K562 (cell line): ENCODE measurements around the gene PRKAR1B. TPM values are rescaled to one million over a fixed set of nuclear protein-coding genes. Genes with fewer than 3 reads are reported as not detected.

ENCODE experiments used
- ATAC-seq: fragments of 200-7000 bp; cut with Tn5 transposase; 3 replicates; pipeline ENCODE4 v1.9.1; 2020; ENCODE audit warnings: moderate library complexity
- BruUV-seq: library from RNA; stranded (reverse); fragments of 400-500 nt; replicated peaks from 2 replicates; lab custom pipeline; 2021; lab: Mats Ljungman, UMichigan
- CTCF ChIA-PET: fragments of 300-600 bp; formaldehyde crosslinking; extraction: SDS; loops from one replicate; lab custom pipeline; 2021; ENCODE audit warnings: low intra/inter-chr PET ratio; lab: Yijun Ruan, JAX
- POLR2A ChIA-PET: fragments of 300-600, 350-650 bp; sonication (Branson Sonifier 250); formaldehyde crosslinking; extraction: SDS; loops from one replicate; lab custom pipeline; 2021; ENCODE audit warnings: antibody characterized with exemption, inconsistent platforms; lab: Yijun Ruan, JAX
- DNase-seq, 4 experiments: peaks; one replicate each; pipeline versions ENCODE4 v3.0.0 to v3.0.0-alpha.2; 2011 to 2018; ENCODE audit warnings: low spot score in 3 of 4, mixed read lengths in 3 of 4; ENCODE audit errors: extremely low read depth in 1 of 4
- FAIRE-seq: peaks from 2 replicates; lab custom pipeline; 2011; peaks lifted over from hg19 to GRCh38; lab: Jason Lieb, UNC
- H2AFZ ChIP-seq: 2 replicates; pipeline ENCODE4 v1.6.0; 2011; ENCODE audit warnings: low read depth, low read length, control low read depth, inconsistent platforms
- H3K27ac ChIP-seq: fragments of 200-600 bp; 3 replicates; pipeline ENCODE4 v1.8.0; 2011; ENCODE audit warnings: low read depth, mild to moderate bottlenecking, control low read depth, inconsistent platforms, low read length, moderate library complexity, mixed read lengths; ENCODE audit errors: extremely low read depth
- H3K27me3 ChIP-seq, 2 experiments: fragments of 300-600 bp in 1 of 2; 2 replicates in 1 of 2; 3 replicates in 1 of 2; pipeline versions ENCODE4 v1.6.0 to v1.8.0; 2011; ENCODE audit warnings: inconsistent platforms in 2 of 2, low read length in 2 of 2, mild to moderate bottlenecking in 1 of 2, mixed read lengths in 1 of 2, moderate library complexity in 1 of 2; ENCODE audit not compliant: control insufficient read depth in 2 of 2, insufficient read depth in 2 of 2
- H3K36me3 ChIP-seq: fragments of 300-600 bp; 3 replicates; pipeline ENCODE4 v1.8.0; 2011; ENCODE audit warnings: mild to moderate bottlenecking, low read length, inconsistent platforms; ENCODE audit not compliant: control insufficient read depth, insufficient read depth
- H3K4me1 ChIP-seq, 2 experiments: fragments of 200-600 bp in 1 of 2; replicated peaks in 1 of 2; 2 replicates in 1 of 2; 3 replicates in 1 of 2; pipeline versions ENCODE4 v1.5.1 to v1.8.0; 2011; ENCODE audit warnings: inconsistent platforms in 2 of 2, low read length in 2 of 2, mild to moderate bottlenecking in 1 of 2, mixed read lengths in 1 of 2, moderate library complexity in 1 of 2; ENCODE audit not compliant: control insufficient read depth in 2 of 2, insufficient read depth in 2 of 2
- H3K4me2 ChIP-seq: 2 replicates; pipeline ENCODE4 v1.6.1; 2011; ENCODE audit warnings: low read length, control low read depth, inconsistent platforms, mixed read lengths; ENCODE audit not compliant: insufficient read depth
- H3K4me3 ChIP-seq: fragments of 200-600 bp; sonication (generic), shearing (Covaris generic); 2 replicates; pipeline ENCODE4 v1.5.1; 2016; ENCODE audit warnings: control low read depth, inconsistent platforms
- H3K79me2 ChIP-seq: fragments of 200-600 bp; 3 replicates; pipeline ENCODE4 v1.8.0; 2011; ENCODE audit warnings: low read length, inconsistent platforms; ENCODE audit not compliant: control insufficient read depth, insufficient read depth
- H3K9ac ChIP-seq, 2 experiments: 2 replicates each; pipeline versions ENCODE4 v1.6.0 to v1.6.1; 2011; ENCODE audit warnings: low read depth in 2 of 2, low read length in 2 of 2, control low read depth in 1 of 2, inconsistent platforms in 1 of 2, mild to moderate bottlenecking in 1 of 2, mixed read lengths in 1 of 2; ENCODE audit not compliant: insufficient read depth in 1 of 2
- H3K9me1 ChIP-seq: one replicate; pipeline ENCODE4 v1.6.0; 2011; ENCODE audit warnings: inconsistent platforms, mild to moderate bottlenecking, low read length, moderate library complexity; ENCODE audit not compliant: control insufficient read depth, insufficient read depth
- H3K9me3 ChIP-seq: replicated peaks from 2 replicates; pipeline ENCODE4 v1.5.1; 2011; ENCODE audit warnings: low read depth, low read length, inconsistent platforms; ENCODE audit not compliant: control insufficient read depth, insufficient read depth
- H4K20me1 ChIP-seq: replicated peaks from 2 replicates; pipeline ENCODE4 v1.6.1; 2011; ENCODE audit warnings: low read length, inconsistent platforms, mixed read lengths; ENCODE audit not compliant: control insufficient read depth, insufficient read depth
- ATF4 ChIP-seq: fragments of 450-650 bp; formaldehyde crosslinking; IDR thresholded peaks from 2 replicates; pipeline ENCODE4 v1.4.0; 2022; ENCODE audit warnings: mild to moderate bottlenecking, moderate library complexity
- BACH1 ChIP-seq: fragments of 200-800 bp; sonication (Bioruptor generic); IDR thresholded peaks from 2 replicates; pipeline ENCODE4 v1.6.1; 2016; ENCODE audit warnings: missing genetic modification characterization, missing compliant biosample characterization
- BCOR ChIP-seq: fragments of 450-650 bp; IDR thresholded peaks from 2 replicates; pipeline ENCODE4 v1.6.1; 2016
- CHD1 ChIP-seq: fragments of 200-600 bp; sonication (generic); IDR thresholded peaks from one replicate; pipeline ENCODE4 v1.6.1; 2012; ENCODE audit warnings: mild to moderate bottlenecking, moderate library complexity, low read length, inconsistent platforms
- CSDE1 ChIP-seq, 2 experiments: fragments of 450-650 bp; IDR thresholded peaks; 2 replicates each; pipeline ENCODE4 v1.6.1; 2016; ENCODE audit warnings: mild to moderate bottlenecking in 1 of 2
- E2F3 ChIP-seq: fragments of 250-450 bp; sonication (Bioruptor Pico); IDR thresholded peaks from 2 replicates; pipeline ENCODE4 v1.4.0; 2020; ENCODE audit warnings: mild to moderate bottlenecking
- FOXJ2 ChIP-seq: fragments of 200-800 bp; sonication (Bioruptor generic); IDR thresholded peaks from 2 replicates; pipeline ENCODE4 v1.6.1; 2016; ENCODE audit warnings: missing genetic modification characterization, missing compliant biosample characterization
- GABPB1 ChIP-seq: sonication (generic); formaldehyde crosslinking; IDR thresholded peaks from 2 replicates; pipeline ENCODE4 v1.8.0; 2022; ENCODE audit warnings: mild to moderate bottlenecking, missing genetic modification reagents
- HNRNPK ChIP-seq: fragments of 200-400 bp; formaldehyde crosslinking; IDR thresholded peaks from one replicate; pipeline ENCODE4 v1.6.1; 2018; ENCODE audit warnings: mild to moderate bottlenecking, low read depth, low read length; ENCODE audit not compliant: poor library complexity, severe bottlenecking
- MIER1 ChIP-seq: fragments of 450-650 bp; IDR thresholded peaks from 2 replicates; pipeline ENCODE4 v1.6.1; 2016; ENCODE audit warnings: antibody characterized with exemption, mild to moderate bottlenecking, low read depth
- OTX1 ChIP-seq: fragments of 450-650 bp; formaldehyde crosslinking; IDR thresholded peaks from 2 replicates; pipeline ENCODE4 v1.4.0; 2022; ENCODE audit warnings: mild to moderate bottlenecking
- RAD21 ChIP-seq, 2 experiments: fragments of 250-450 bp in 1 of 2; fragments of 450-650 bp in 1 of 2; sonication (Bioruptor Pico) in 1 of 2; formaldehyde crosslinking in 1 of 2; IDR thresholded peaks in 1 of 2; conservative IDR thresholded peaks in 1 of 2; 2 replicates each; pipeline versions ENCODE4 v1.4.0 to v1.8.0; 2020 to 2022; ENCODE audit warnings: mild to moderate bottlenecking in 2 of 2, moderate library complexity in 1 of 2
- RBFOX2 ChIP-seq: fragments of 200-400 bp; formaldehyde crosslinking; IDR thresholded peaks from 2 replicates; pipeline ENCODE4 v1.6.1; 2017; ENCODE audit warnings: low read depth, mild to moderate bottlenecking, low read length, moderate library complexity
- SMARCA5 ChIP-seq: fragments of 450-650 bp; IDR thresholded peaks from 2 replicates; pipeline ENCODE4 v1.6.1; 2016
- SRSF3 ChIP-seq: fragments of 200-400 bp; formaldehyde crosslinking; IDR thresholded peaks from 2 replicates; pipeline ENCODE4 v1.6.1; 2016; ENCODE audit warnings: mild to moderate bottlenecking, low read length, moderate library complexity; ENCODE audit not compliant: insufficient read depth
- SRSF9 ChIP-seq: fragments of 200-400 bp; formaldehyde crosslinking; IDR thresholded peaks from 2 replicates; pipeline ENCODE4 v1.6.1; 2017; ENCODE audit warnings: low read depth, low read length, borderline replicate concordance
- TEAD2 ChIP-seq: fragments of 450-650 bp; IDR thresholded peaks from 2 replicates; pipeline ENCODE4 v1.6.1; 2016; ENCODE audit warnings: missing genetic modification characterization, control low read depth, missing compliant biosample characterization
- U2AF1 ChIP-seq: fragments of 200-400 bp; formaldehyde crosslinking; optimal IDR thresholded peaks from 2 replicates; pipeline ENCODE3; 2017; ENCODE audit warnings: mild to moderate bottlenecking, low read depth, low read length, moderate library complexity
- ZNF12 ChIP-seq: sonication (generic); formaldehyde crosslinking; IDR thresholded peaks from 2 replicates; pipeline ENCODE4 v1.4.0; 2020; ENCODE audit warnings: mild to moderate bottlenecking, missing genetic modification reagents
- ZNF431 ChIP-seq: sonication (generic); formaldehyde crosslinking; IDR thresholded peaks from 2 replicates; pipeline ENCODE4 v1.8.0; 2022; ENCODE audit warnings: mild to moderate bottlenecking, missing genetic modification reagents
- ZNF77 ChIP-seq: fragments of 250-450 bp; sonication (Bioruptor Pico); IDR thresholded peaks from 2 replicates; pipeline ENCODE4 v1.5.0; 2020
- WGBS: fragments of 100-300 bp; shearing (Covaris generic); methylation state at CpG from one replicate; pipeline ENCODE4 v1.1.6; 2016; ENCODE audit warnings: low coverage, mixed read lengths; ENCODE audit not compliant: insufficient coverage; ENCODE audit errors: missing lambda C conversion rate; 5-methylcytosine and 5-hydroxymethylcytosine counted together
- in situ Hi-C: fragments of 300-500 bp; cut with MboI; formaldehyde crosslinking; loops from 4 replicates; pipeline ENCODE4 v1.15.0; 2018; ENCODE audit warnings: inconsistent platforms, mixed read lengths
- intact Hi-C: fragments of 100-400 bp; cut with micrococcal nuclease; formaldehyde crosslinking; loops from 2 replicates; pipeline ENCODE4 v1.14.2; 2022
- polyA plus RNA-seq, 8 experiments: library from polyadenylated mRNA; depleted of rRNA in 4 of 8; stranded (reverse) in 5 of 8; unstranded in 3 of 8; fragments of >200 nt; fragmentation: Nextera tagmentation in 2 of 8; fragmentation: Illumina TruSeq in 1 of 8; extraction: Ambion mirVana in 2 of 8; extraction: Trizol in 1 of 8; gene quantifications; 2 replicates each; pipeline versions ENCODE4 v1.2.1 to v1.2.3, GENCODE V29; 2011 to 2014; ENCODE audit warnings: inconsistent platforms in 1 of 8, missing spikeins in 1 of 8
- total RNA-seq, 7 experiments: library from RNA; depleted of rRNA in 6 of 7; stranded (reverse); fragments of >200 nt in 6 of 7; fragmentation: Illumina TruSeq in 2 of 7; extraction: Trizol in 2 of 7; gene quantifications; 2 replicates each; pipeline versions ENCODE4 v1.2.1 to v1.2.3, GENCODE V29; 2011 to 2021; ENCODE audit warnings: low replicate concordance in 1 of 7
- TF ChIP-seq, protein P1 (sequence below): fragments of 450-650 bp; formaldehyde crosslinking; IDR thresholded peaks from 2 replicates; pipeline ENCODE4 v1.4.0; 2020; ENCODE audit warnings: mild to moderate bottlenecking, mixed read lengths
- TF ChIP-seq, protein P2 (sequence below): fragments of 450-650 bp; IDR thresholded peaks from 2 replicates; pipeline ENCODE4 v1.6.1; 2016; ENCODE audit warnings: antibody characterized with exemption

PRKAR1B gene
- total and polyA plus RNA-seq, 9 of the 15 experiments (the other 6 are each of a cell fraction or from before 2014, with no cell fraction given): 0.99 to 30.5 (median 12.7) TPM

- CTCF ChIA-PET: no interaction called here
- WGBS: 73% methylated on average over 6 of the region's 10 CpGs
- intact Hi-C loops: no loop called here
- in situ Hi-C loops: no loop called here
- Histone ChIP-seq H3K36me3 (peaks cover 10% of the 10 kb centered on the region; the same call in 1 of the 3 replicates), H3K27ac (no peak overlapping the region), H3K9me1 (peaks cover 11% of the 10 kb centered on the region), H3K4me1 (peaks cover 10 to 65% of the 10 kb centered on the region in 2 experiments), H3K79me2 (peaks cover 10% of the 10 kb centered on the region; the same call in 2 of the 3 replicates), H3K4me3 (no peak overlapping the region), H4K20me1 (no peaks in the 10 kb centered on the region), H3K9me3 (no peaks in the 10 kb centered on the region), H3K9ac (no peak overlapping the region), H3K27me3 (no peaks in the 10 kb centered on the region), H2AFZ (no peak overlapping the region), H3K4me2 (no peak overlapping the region)
- no peak for DNase-seq
- no TSS peak for BruUV-seq
- POLR2A ChIA-PET: no interaction called here
- no peak for ATAC-seq
- no peak for FAIRE-seq
- TF ChIP-seq SRSF9 (no peak), RBFOX2 (no peak), OTX1 (CRISPR knock-in tag) (no peak), ZNF431 (CRISPR knock-in tag) (no peak), ZNF12 (CRISPR knock-in tag) (no peak), HNRNPK (no peak), SMARCA5 (peak; percentile 55; the same call in 1 of the 2 replicates), TEAD2 (tag) (no peak), U2AF1 (no peak), ATF4 (CRISPR knock-in tag) (no peak), FOXJ2 (tag) (no peak), ZNF77 (CRISPR knock-in tag) (no peak), RAD21 (CRISPR knock-in tag; conservative IDR thresholded peaks at IDR 0.05 in 1 of 2, IDR thresholded peaks at IDR 0.05 in 1 of 2) (no peak), MIER1 (no peak), CHD1 (no peak), E2F3 (CRISPR knock-in tag) (no peak), SRSF3 (no peak), GABPB1 (no peak), CSDE1 (IDR thresholded peaks at IDR 0.05) (no peak), BCOR (peak; percentile 87), BACH1 (tag) (no peak)
- TF ChIP-seq, protein P1, sequence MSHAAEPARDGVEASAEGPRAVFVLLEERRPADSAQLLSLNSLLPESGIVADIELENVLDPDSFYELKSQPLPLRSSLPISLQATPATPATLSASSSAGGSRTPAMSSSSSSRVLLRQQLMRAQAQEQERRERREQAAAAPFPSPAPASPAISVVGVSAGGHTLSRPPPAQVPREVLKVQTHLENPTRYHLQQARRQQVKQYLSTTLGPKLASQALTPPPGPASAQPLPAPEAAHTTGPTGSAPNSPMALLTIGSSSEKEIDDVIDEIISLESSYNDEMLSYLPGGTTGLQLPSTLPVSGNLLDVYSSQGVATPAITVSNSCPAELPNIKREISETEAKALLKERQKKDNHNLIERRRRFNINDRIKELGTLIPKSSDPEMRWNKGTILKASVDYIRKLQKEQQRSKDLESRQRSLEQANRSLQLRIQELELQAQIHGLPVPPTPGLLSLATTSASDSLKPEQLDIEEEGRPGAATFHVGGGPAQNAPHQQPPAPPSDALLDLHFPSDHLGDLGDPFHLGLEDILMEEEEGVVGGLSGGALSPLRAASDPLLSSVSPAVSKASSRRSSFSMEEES (CRISPR knock-in tag): no peak
- TF ChIP-seq, protein P2, sequence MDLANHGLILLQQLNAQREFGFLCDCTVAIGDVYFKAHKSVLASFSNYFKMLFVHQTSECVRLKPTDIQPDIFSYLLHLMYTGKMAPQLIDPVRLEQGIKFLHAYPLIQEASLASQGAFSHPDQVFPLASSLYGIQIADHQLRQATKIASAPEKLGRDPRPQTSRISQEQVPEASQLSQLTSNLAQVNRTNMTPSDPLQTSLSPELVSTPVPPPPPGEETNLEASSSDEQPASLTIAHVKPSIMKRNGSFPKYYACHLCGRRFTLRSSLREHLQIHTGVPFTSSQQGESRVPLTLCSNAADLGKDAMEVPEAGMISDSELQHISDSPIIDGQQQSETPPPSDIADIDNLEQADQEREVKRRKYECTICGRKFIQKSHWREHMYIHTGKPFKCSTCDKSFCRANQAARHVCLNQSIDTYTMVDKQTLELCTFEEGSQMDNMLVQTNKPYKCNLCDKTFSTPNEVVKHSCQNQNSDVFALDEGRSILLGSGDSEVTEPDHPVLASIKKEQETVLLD: no peak
Observed at GRCh38 chr7:595621-596010, 131.5 kb downstream of the PRKAR1B start.
